Immature natural killer cell (primary cell): ENCODE measurements around the gene RALGAPB. TPM values are rescaled to one million over a fixed set of nuclear protein-coding genes. Genes with fewer than 3 reads are reported as not detected.
"Not testable (repeated sequence)": the region's sequence is repeated elsewhere in the genome, so short reads cannot be mapped to it uniquely, and the experiment has no call there.

Source experiments
- DNase-seq, 3 donors: peaks; one replicate each; pipeline ENCODE4 v3.0.0; 2022; ENCODE audit warnings: mixed read lengths in 1 of 3
- H3K27ac Mint-ChIP-seq, 6 donors: one replicate each; pipeline ENCODE4 v1.8.0; 2020; ENCODE audit warnings: mixed read lengths in 6 of 6, mild to moderate bottlenecking in 5 of 6, inconsistent platforms in 4 of 6, moderate library complexity in 3 of 6
- H3K27me3 Mint-ChIP-seq, 3 donors: one replicate each; pipeline ENCODE4 v1.8.0; 2020 to 2021; ENCODE audit warnings: low read depth in 3 of 3, mild to moderate bottlenecking in 3 of 3, mixed read lengths in 3 of 3, moderate library complexity in 3 of 3, inconsistent platforms in 1 of 3
- H3K36me3 Mint-ChIP-seq, 3 donors: one replicate each; pipeline ENCODE4 v1.8.0; 2020; ENCODE audit warnings: mixed read lengths in 3 of 3, inconsistent platforms in 2 of 3, mild to moderate bottlenecking in 2 of 3
- H3K4me1 Mint-ChIP-seq, 2 donors: one replicate each; pipeline ENCODE4 v1.8.0; 2020; ENCODE audit warnings: inconsistent platforms in 2 of 2, mild to moderate bottlenecking in 2 of 2, mixed read lengths in 2 of 2, moderate library complexity in 1 of 2
- H3K4me3 Mint-ChIP-seq, 5 donors: one replicate each; pipeline ENCODE4 v1.8.0; 2020; ENCODE audit warnings: mild to moderate bottlenecking in 5 of 5, mixed read lengths in 5 of 5, inconsistent platforms in 3 of 5, moderate library complexity in 3 of 5
- H3K9me3 Mint-ChIP-seq, 6 donors: one replicate each; pipeline ENCODE4 v1.8.0; 2020; ENCODE audit warnings: mild to moderate bottlenecking in 6 of 6, mixed read lengths in 6 of 6, inconsistent platforms in 4 of 6, moderate library complexity in 3 of 6
- polyA plus RNA-seq, 3 donors: library from polyadenylated mRNA; unstranded; fragments of 300-500 nt; fragmentation: Illumina TruSeq; gene quantifications; one replicate each; pipeline ENCODE4 v1.2.3, GENCODE V29; 2021

RALGAPB gene
- polyA plus RNA-seq, 3 donors from 2014 or later, result 7.5 to 16.7 (median 14.7) TPM

GRCh38 chr20:38477747-38478146 is 5.1 kb downstream of the RALGAPB start:
- no peak for DNase-seq
- Mint-ChIP-seq H3K27ac (no peak overlapping the region), H3K4me3 (no peak overlapping the region), H3K4me1 (peaks cover 56 to 81% of the 10 kb centered on the region in 2 donors), H3K36me3 (no peaks in the 10 kb centered on the region), H3K9me3 (no peaks in the 10 kb centered on the region), H3K27me3 (peaks cover 0 to 7% (median 0%) of the 10 kb centered on the region in 3 donors)

- peaks cover 47 to 79% of the 10 kb centered on the region in 2 donors for H3K4me1 Mint-ChIP-seq
- peak overlapping the region in 1 of 6 donors; percentile 34 for H3K27ac Mint-ChIP-seq
- no peak overlapping the region for H3K4me3 Mint-ChIP-seq
Measured at GRCh38 chr20:38479596-38479995, 7.0 kb downstream of the RALGAPB start.

GRCh38 chr20:38485041-38485440 is 12.4 kb downstream of the RALGAPB start:
- DNase-seq, result no peak
- Mint-ChIP-seq H3K4me3 (no peak overlapping the region), H3K9me3 (no peaks in the 10 kb centered on the region), H3K36me3 (peaks cover 5 to 8% (median 5%) of the 10 kb centered on the region in 3 donors), H3K27me3 (peaks cover 0 to 1% (median 0%) of the 10 kb centered on the region in 3 donors), H3K27ac (no peak overlapping the region), H3K4me1 (peaks cover 18 to 58% of the 10 kb centered on the region in 2 donors)

More at GRCh38 chr20:38479596-38479995, 7.0 kb downstream of the RALGAPB start:
- peaks cover 0 to 1% (median 0%) of the 10 kb centered on the region in 3 donors for H3K27me3 Mint-ChIP-seq
- H3K9me3 Mint-ChIP-seq, result no peaks in the 10 kb centered on the region
- DNase-seq, result no peak
- H3K36me3 Mint-ChIP-seq, result no peaks in the 10 kb centered on the region

DNA sequence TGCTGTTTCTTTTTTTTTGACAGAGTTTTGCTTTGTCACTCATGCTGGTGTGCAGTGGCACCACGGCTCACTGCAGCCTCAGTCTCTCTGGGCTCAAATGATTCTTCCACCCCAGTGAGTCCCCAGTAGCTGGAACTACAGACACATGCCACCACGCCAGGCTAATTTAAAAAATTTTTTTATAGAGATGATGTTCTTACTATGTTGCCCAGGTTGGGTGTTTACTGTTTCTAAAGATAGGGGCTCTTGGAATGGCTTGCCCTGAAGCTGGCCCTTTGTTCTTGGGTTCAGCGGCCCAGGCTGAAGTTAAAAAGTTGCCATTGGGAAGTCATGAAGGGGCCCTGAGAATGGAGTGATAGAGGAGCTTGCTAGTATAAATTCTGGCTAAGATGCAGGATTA is 16.5 kb downstream of the RALGAPB start:
- Mint-ChIP-seq H3K4me3 (no peak overlapping the region), H3K36me3 (peaks cover 5 to 25% (median 17%) of the 10 kb centered on the region in 3 donors), H3K27me3 (peaks cover 0 to 1% (median 0%) of the 10 kb centered on the region in 3 donors), H3K4me1 (peaks cover 12 to 51% of the 10 kb centered on the region in 2 donors), H3K27ac (no peak overlapping the region), H3K9me3 (no peaks in the 10 kb centered on the region)
- DNase-seq, result no peak

DNA sequence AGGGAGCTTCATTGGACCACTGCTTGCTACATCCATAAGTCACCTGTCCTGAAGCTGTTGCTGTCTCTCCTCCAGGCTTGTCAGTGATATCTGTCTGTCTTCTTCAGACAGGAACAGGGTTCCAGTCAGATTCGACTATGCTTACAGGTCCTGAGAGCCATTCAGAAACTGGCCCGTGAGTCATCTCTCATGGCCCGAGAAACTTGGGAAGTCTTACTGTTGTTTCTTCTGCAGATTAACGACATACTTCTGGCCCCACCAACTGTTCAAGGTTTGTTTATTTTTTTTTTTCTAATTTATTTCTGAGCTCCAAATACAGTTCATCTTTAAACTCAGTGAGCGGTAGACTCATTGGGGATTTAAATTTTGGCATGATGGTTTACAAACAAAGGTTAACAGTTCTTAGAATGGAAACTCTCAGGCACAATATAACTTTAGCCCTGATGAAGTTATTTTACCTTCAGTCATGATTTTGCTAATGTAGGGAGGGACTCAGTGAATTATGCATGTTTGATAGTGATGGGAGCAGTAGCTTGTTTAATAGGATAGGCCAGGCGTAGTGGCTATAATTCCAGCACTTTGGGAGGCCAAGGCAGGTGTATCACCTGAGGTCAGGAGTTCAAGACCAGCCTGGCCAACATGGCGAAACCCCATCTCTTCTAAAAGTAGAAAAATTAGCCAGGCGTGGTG is 24.7 kb downstream of the RALGAPB start:
- Mint-ChIP-seq H3K4me3 (no peak overlapping the region), H3K9me3 (no peaks in the 10 kb centered on the region), H3K27me3 (no peaks in the 10 kb centered on the region), H3K27ac (no peak overlapping the region), H3K36me3 (peaks cover 8 to 53% (median 38%) of the 10 kb centered on the region in 3 donors), H3K4me1 (peaks cover 2 to 9% of the 10 kb centered on the region in 2 donors)
- no peak for DNase-seq

- Mint-ChIP-seq H3K27ac (peak overlapping the region in 1 of 6 donors; percentile 46), H3K4me3 (no peak overlapping the region), H3K9me3 (no peaks in the 10 kb centered on the region), H3K27me3 (no peaks in the 10 kb centered on the region), H3K36me3 (peaks cover 17 to 52% (median 41%) of the 10 kb centered on the region in 3 donors), H3K4me1 (peaks cover 2 to 7% of the 10 kb centered on the region in 2 donors)
- DNase-seq, result no peak
Measured at GRCh38 chr20:38498909-38499308, 26.3 kb downstream of the RALGAPB start.

- Mint-ChIP-seq H3K36me3 (peaks cover 20 to 55% (median 41%) of the 10 kb centered on the region in 3 donors), H3K27ac (no peak overlapping the region), H3K27me3 (no peaks in the 10 kb centered on the region), H3K4me3 (no peak overlapping the region), H3K9me3 (no peaks in the 10 kb centered on the region), H3K4me1 (peaks cover 2 to 7% of the 10 kb centered on the region in 2 donors)
- no peak for DNase-seq
Measured at GRCh38 chr20:38499366-38499765, 26.7 kb downstream of the RALGAPB start.

DNA sequence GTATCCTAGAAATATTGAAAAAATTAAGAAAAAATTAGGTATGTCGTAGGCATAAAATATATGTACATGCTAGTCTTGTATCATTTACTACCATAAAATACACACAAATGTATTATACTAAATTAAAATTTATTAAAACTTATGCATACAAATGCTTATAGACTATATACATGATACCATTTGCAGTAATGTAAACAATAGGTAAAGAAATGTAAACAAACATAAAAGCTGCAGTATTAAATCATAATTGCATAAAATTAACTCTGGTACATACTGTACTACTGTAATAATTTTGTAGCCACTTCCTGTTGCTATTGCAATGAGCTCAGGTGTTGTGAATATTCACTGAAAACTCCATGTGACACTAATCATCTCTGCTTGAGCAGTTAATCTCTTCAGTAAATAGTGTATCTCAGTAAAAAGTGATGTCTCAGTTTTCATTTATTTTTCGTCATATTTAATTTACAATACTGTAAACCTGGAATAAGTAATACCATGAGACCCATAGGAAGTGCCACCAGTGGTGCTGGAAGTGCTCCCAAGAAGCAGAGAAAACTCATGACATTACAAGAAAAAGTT is 29.3 kb downstream of the RALGAPB start:
- Mint-ChIP-seq H3K27ac (no peak overlapping the region), H3K4me1 (peaks cover 2 to 7% of the 10 kb centered on the region in 2 donors), H3K4me3 (no peak overlapping the region), H3K9me3 (no peaks in the 10 kb centered on the region), H3K36me3 (peaks cover 20 to 50% (median 40%) of the 10 kb centered on the region in 3 donors), H3K27me3 (no peaks in the 10 kb centered on the region)
- DNase-seq, result no peak

- peaks cover 0 to 7% of the 10 kb centered on the region in 2 donors for H3K4me1 Mint-ChIP-seq
Measured at GRCh38 chr20:38504368-38505090, 31.9 kb downstream of the RALGAPB start.

GRCh38 chr20:38505091-38505455 is 32.4 kb downstream of the RALGAPB start:
- no peaks in the 10 kb centered on the region for H3K9me3 Mint-ChIP-seq
- H3K27me3 Mint-ChIP-seq, result peaks cover 0 to 2% (median 0%) of the 10 kb centered on the region in 3 donors
- H3K27ac Mint-ChIP-seq, result no peak overlapping the region

More at GRCh38 chr20:38504368-38505090, 31.9 kb downstream of the RALGAPB start:
- DNase-seq, result no peak
- Mint-ChIP-seq H3K27ac (no peak overlapping the region), H3K4me3 (no peak overlapping the region), H3K27me3 (peaks cover 0 to under 1% (median 0%) of the 10 kb centered on the region in 3 donors), H3K36me3 (peaks cover 20 to 42% (median 29%) of the 10 kb centered on the region in 3 donors), H3K9me3 (no peaks in the 10 kb centered on the region)

GRCh38 chr20:38511726-38512125 is 39.1 kb downstream of the RALGAPB start:
- Mint-ChIP-seq H3K36me3 (peaks cover 7 to 29% (median 16%) of the 10 kb centered on the region in 3 donors), H3K4me1 (peaks cover 6 to 11% of the 10 kb centered on the region in 2 donors)
- DNase-seq, H3K27ac Mint-ChIP-seq, H3K27me3 Mint-ChIP-seq, H3K4me3 Mint-ChIP-seq, H3K9me3 Mint-ChIP-seq: not testable (repeated sequence)

More at GRCh38 chr20:38505091-38505455, 32.4 kb downstream of the RALGAPB start:
- no peak overlapping the region for H3K4me3 Mint-ChIP-seq
- peaks cover 0 to 7% of the 10 kb centered on the region in 2 donors for H3K4me1 Mint-ChIP-seq
- DNase-seq, result no peak
- H3K36me3 Mint-ChIP-seq, result peaks cover 23 to 41% (median 32%) of the 10 kb centered on the region in 3 donors

- peaks cover 19 to 44% (median 21%) of the 10 kb centered on the region in 3 donors for H3K36me3 Mint-ChIP-seq
- H3K9me3 Mint-ChIP-seq, result no peaks in the 10 kb centered on the region
- H3K27me3 Mint-ChIP-seq, result peaks cover 0 to 2% (median 0%) of the 10 kb centered on the region in 3 donors
- H3K4me3 Mint-ChIP-seq, result no peak overlapping the region
- peaks cover 6 to 11% of the 10 kb centered on the region in 2 donors for H3K4me1 Mint-ChIP-seq
- DNase-seq, result no peak
- no peak overlapping the region for H3K27ac Mint-ChIP-seq
Measured at GRCh38 chr20:38514185-38514584, 41.5 kb downstream of the RALGAPB start.

DNA sequence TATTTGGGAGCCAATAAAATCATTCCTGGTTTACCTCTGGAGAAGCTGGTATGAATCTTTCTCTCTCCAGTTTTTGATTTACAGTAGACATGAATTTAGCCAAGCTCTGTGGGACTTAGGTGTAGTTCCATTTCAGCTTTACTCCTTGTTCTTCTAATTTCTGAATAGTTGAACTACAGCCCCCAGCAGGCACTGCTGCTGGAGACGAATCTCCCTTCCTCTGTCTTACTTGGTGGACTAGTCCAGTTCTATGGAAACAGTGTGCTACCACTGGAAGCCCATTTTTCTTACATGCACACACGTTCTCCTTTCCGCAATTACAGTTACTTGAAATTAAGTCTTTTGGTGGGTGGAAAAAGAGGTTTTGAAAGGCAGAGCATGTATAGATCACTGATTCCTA is 42.3 kb downstream of the RALGAPB start:
- DNase-seq, result no peak
- Mint-ChIP-seq H3K9me3 (no peaks in the 10 kb centered on the region), H3K27ac (peak overlapping the region in 3 of 6 donors; percentile 1 to 43 (median 32)), H3K27me3 (no peaks in the 10 kb centered on the region), H3K36me3 (peaks cover 17 to 38% (median 18%) of the 10 kb centered on the region in 3 donors), H3K4me1 (peaks cover 6 to 11% of the 10 kb centered on the region in 2 donors), H3K4me3 (no peak overlapping the region)

DNA sequence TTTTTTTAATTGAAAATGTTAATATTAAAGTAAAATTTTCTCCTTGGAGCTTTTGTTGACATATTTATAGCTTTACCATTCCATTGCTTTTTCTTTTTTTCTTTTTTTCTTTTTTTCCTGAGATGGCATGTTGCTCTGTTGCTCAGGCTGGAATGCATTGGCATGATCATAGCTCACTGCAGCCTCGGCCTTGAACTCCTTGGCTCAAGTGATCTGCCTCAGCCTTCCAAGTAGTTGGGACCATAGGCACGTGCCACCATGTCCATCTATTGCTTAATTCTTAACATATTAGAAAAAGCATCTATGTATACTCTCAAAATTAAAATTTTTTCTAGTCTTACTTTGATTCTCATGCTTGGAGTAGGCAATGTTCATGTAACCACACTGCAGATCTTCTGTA is 43.0 kb downstream of the RALGAPB start:
- H3K9me3 Mint-ChIP-seq, result no peaks in the 10 kb centered on the region
- DNase-seq, result no peak
- H3K4me3 Mint-ChIP-seq, result no peak overlapping the region
- H3K4me1 Mint-ChIP-seq, result peaks cover 6 to 11% of the 10 kb centered on the region in 2 donors
- peaks cover 17 to 34% (median 18%) of the 10 kb centered on the region in 3 donors for H3K36me3 Mint-ChIP-seq
- H3K27me3 Mint-ChIP-seq, result no peaks in the 10 kb centered on the region
- H3K27ac Mint-ChIP-seq, result no peak overlapping the region
